ENCODE data around the gene ALOXE3. TPM values are rescaled to one million over a fixed set of nuclear protein-coding genes. Genes with fewer than 3 reads are reported as not detected.
"Not testable (repeated sequence)": the region's sequence is repeated elsewhere in the genome, so short reads cannot be mapped to it uniquely, and the experiment has no call there.

The ALOXE3 gene
- total RNA-seq, 1 donor from 2014 or later: not detected

- DNase-seq (ENCODE audit: low spot score): no peak
Observed at GRCh38 chr17:8072341-8072728, 46.0 kb downstream of the ALOXE3 start.

- DNase-seq (ENCODE audit: low spot score): no peak
Observed at GRCh38 chr17:8071496-8071895, 46.8 kb downstream of the ALOXE3 start.

GRCh38 chr17:8069587-8069860 lies 48.8 kb downstream of the ALOXE3 start:
- DNase-seq (ENCODE audit: low spot score): no peak

DNA sequence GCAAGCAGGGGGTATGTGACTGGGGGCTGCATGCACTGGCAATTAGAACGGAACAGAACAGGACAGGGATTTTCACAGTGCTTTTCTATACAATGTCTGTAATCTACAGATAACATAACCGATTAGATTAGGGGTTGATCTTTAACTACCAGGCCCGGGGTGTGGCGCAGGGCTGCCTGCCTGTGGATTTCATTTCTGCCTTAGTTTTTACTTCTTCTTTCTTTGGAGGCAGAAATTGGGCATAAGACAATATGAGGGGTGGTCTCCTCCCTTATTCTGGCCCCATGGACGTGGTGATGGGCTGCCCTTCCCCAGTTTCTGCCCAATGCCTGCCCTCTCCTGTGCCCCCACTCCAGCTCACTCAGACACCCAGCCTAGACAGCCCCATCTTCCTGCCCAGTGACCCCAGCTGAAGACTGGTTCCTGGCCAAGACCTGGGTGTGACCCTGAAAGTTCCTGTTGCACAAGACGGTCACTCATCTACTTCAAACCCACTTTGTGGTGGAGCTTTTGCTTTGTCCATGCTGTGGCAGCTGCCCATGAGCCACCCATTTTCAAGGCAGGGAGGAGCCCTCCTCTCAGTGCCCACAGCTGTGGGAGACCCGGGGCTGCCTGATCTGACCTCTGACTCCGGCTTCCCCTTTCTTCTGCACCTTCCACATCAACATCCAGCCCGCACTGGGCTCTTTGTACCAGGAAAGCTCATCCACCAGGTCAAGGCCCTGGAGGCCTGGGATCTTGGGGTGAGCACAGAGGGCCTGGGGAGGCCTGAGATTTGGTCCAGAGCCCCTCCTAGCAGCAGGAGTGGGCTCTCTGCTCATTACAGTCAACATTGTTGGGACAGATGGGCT lies 49.4 kb downstream of the ALOXE3 start:
- no peak for DNase-seq (ENCODE audit: low spot score)

DNA sequence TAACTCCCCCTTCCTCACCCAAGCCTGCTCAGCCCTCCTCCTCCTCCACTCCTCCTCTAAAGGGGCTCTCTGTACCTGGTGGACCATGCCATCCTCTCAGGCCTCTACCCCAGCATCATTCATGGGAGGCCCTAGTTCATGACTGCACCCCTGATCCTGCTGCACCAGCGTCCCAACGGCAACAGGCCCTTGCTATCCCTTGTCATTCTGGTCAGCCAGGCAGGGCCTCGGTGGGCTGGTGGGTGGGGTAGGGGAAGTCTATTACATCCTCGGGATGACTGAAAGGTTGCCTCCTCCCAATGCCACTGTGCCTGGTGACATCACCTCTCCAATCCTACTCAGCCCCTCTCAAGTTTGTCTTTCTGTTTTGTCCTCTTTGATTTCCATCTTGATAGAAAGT lies 50.5 kb downstream of the ALOXE3 start:
- no peak for DNase-seq (ENCODE audit: low spot score)

DNA sequence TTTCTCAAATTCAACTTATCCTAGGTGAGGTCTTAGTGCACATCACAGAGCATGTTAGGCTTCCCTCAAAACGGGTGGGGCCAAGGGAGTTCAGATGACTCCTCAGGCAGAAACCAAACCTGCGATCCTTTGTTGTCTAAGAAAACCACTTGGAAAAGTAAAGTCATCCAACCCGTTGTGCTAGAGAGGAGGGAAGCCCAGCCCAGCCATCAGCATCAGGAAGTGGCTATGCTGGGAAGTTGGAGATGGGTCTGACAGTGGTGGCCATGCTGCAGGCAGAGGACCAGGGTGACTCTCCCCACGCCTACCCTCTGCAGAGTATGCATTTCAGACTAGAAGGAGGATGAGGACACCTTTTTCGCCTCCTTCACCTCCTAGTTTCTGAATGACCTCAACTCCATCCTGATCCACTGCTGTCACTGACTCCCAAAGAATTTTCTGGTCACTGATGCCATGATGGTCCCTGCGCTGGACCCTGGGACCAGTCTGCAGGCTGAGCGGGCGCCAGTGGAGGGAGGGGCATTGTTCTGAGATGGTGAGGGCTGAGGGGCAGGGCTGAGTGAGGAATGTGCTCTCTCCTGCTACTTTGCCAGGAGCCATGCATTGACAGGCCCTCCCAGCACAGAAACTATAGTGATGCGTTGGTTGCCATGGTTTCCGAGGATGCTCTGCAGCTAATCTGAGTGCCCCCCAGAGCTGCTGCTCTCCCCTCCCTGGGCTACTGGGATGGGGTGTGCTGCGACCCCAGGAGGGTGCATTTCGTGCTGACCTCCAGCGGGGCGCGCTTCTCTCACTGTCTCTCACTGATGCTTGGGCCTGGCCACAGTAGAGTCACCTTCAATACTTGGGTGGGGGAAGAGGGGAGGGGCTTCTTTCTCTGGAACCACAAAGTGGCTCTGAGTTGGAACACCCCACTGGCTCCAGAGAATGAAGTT lies 51.2 kb downstream of the ALOXE3 start:
- DNase-seq (ENCODE audit: low spot score): no peak

DNA sequence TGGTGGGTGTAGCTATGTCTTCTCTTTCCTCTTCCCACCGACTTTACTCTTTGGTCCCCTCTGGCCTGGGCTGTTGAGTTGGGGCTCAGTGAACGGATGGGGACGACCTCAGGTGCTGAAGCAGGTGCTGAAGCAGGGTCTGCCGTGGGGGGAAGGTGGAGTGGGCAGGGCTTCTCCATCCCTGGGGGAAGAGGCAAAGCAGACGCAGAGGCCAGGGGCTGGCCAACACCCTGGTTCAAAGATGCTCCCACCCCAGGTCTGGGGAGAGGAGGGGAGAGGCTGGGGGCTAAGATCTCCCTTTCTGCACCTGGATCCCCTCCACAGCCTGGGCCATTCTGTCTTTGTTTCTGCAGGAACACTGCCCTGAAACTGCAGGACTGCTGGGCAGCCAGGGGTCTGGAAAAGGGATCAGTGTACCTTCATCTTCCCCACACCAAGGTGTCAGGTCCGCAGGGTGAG lies 53.7 kb downstream of the ALOXE3 start:
- DNase-seq (ENCODE audit: low spot score): no peak

- no peak for DNase-seq (ENCODE audit: low spot score)
Observed at GRCh38 chr17:8063761-8064534, 54.4 kb downstream of the ALOXE3 start.

GRCh38 chr17:8062807-8063483 lies 55.4 kb downstream of the ALOXE3 start:
- DNase-seq (ENCODE audit: low spot score): no peak

- DNase-seq (ENCODE audit: low spot score): peak; percentile 58
Observed at GRCh38 chr17:8062435-8062806, 55.9 kb downstream of the ALOXE3 start.

- DNase-seq (ENCODE audit: low spot score): not testable (repeated sequence)
Observed at GRCh38 chr17:8061851-8062250, 56.5 kb downstream of the ALOXE3 start.

DNA sequence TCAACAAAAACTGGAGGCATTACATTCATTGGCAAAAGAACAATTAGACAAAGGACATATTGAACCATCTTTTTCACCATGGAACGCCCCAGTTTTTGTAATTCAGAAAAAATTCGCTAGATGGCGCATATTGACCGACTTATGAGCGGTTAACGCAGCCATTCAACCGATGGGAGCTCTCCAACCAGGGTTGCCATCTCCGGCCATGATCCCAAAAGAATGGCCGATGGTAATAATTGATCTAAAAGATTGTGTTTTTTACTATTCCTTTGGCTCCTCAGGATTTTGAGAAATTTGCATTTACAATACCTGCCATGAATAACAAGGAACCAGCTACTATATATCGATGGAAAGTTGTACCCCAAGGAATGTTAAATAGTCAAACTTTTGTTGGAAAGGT lies 58.0 kb downstream of the ALOXE3 start:
- DNase-seq (ENCODE audit: low spot score): peak; percentile 78

DNA sequence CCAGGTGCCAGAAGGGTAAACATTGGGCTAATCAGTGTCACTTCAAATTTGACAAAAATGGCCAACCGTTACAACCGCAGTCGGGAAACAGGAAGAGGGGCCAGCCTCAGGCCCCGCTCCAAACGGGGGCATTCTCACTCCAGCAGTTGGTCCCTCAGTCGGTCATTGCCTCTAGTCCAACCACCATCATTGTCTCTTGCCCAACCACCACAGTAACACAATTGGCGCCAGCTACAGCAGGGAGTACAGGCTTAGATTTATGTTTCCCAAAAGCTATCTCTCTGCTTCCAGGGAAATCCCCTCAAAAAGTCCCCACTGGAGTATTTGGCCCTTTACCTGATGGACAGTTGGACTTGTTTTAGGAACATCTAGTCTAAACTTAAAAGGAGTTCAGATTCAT lies 59.2 kb downstream of the ALOXE3 start:
- DNase-seq (ENCODE audit: low spot score): no peak

DNA sequence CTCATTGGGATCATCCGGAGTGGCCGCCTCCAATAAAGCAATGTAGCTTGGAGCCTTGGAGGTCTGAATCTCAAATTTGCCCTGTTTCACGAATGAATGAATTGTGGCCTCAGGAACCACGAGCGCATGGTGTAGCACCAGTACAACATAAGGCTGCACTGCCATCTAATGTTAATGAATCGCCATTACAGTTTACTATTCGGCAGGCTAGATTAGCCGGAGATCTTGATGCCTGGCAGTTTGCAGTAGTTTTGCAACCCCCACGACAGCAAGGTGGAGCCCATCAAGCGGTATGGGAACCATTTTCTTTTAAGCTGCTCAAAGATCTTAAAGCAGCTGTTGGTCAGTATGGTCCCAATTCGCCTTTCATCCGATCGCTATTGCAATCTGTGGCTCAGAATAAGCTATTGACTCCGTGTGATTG lies 60.6 kb downstream of the ALOXE3 start:
- peak; percentile 78 for DNase-seq (ENCODE audit: low spot score)

GRCh38 chr17:8056976-8057625 lies 61.2 kb downstream of the ALOXE3 start:
- no peak for DNase-seq (ENCODE audit: low spot score)

GRCh38 chr17:8056232-8056975 lies 61.9 kb downstream of the ALOXE3 start:
- DNase-seq (ENCODE audit: low spot score): peak; percentile 59

DNA sequence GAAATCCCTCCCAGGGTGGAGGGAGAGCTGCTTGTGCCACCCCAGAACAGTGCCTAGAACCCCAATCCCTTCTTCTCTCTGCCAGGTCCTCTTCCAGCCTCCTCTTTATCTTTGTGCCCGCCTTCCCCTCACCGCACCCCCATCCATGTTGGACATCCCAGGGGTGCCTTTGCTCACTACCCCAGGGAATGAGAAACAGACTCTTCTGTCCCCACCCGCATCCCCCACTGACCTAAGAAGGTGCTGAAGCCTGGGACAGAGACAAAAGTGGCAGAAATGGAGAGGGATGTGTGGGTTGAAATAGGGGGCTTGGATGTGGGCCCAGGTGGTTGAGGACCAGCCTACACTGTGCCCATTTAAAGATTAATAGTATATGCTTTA lies 62.5 kb downstream of the ALOXE3 start:
- no peak for DNase-seq (ENCODE audit: low spot score)

- DNase-seq (ENCODE audit: low spot score): no peak
Observed at GRCh38 chr17:8053600-8053999, 64.7 kb downstream of the ALOXE3 start.

GRCh38 chr17:8052256-8053252 lies 65.8 kb downstream of the ALOXE3 start:
- no peak for DNase-seq (ENCODE audit: low spot score)
